GM19240 (cell line): ENCODE data around the gene SH3GL3.

ENCODE experiments used
- DNase-seq: peaks from one replicate; pipeline ENCODE4 v3.0.0; 2011; ENCODE audit warnings: low spot score; ENCODE audit not compliant: insufficient read length

Gene SH3GL3

DNA sequence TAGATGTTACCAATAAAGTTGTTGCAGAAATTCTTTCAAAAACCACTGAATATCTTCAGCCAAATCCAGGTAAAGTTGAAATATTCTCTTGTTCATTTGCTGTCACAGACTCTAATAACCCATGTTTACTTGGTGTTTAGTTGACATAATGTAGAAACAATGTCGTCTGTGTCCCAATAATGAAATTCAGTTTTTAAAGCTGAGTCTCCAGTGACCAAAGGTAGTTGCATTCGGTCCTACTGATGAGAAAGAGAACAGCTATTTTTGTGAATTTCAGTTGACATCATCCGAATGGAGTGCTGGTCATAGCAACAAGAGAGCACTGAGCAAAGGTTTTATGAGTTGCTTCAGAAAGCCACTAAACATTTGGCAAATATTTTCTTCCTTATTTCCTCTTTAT, 118.0 kb downstream of the SH3GL3 start:
- no peak for DNase-seq

- DNase-seq: no peak
Observed at GRCh38 chr15:83565553-83566159, 118.5 kb downstream of the SH3GL3 start.

DNA sequence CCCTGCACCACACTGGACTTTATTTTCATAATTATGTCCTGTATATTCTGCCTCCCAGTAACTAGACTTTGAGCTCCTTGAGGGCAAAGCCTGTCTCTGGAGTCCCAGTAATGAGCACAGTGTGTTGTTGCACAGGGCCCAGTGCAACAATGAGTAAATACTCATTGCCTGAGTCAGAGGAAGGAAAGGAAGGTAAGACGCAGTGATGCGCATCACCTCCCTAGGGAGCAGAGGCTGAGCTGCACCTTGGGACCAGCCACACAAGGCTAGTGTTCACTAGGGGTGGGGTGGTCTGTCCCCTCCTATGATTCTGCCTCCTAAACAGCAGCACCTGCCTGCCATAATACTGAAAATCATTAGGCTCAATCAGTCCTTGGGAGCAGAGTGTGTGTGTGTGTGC, 120.2 kb downstream of the SH3GL3 start:
- DNase-seq: no peak

DNA sequence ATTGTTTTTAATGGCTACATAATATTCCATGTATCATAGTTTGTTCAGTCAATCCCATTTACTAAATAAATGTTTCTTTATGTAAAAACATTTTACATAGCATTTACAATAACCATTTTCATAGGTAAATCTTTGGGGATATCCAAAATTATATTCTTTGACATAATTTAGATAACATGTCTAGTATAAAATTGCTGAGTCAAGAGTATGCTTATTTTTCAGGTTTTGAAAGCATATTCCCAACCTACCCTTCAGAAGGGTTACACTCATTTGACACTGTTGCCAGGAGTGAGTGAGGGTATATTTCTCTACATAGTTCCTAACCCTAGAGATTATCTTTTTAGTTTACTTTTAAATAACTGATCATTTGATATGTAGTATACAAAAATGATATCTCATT, 122.2 kb downstream of the SH3GL3 start:
- no peak for DNase-seq

- no peak for DNase-seq
Observed at GRCh38 chr15:83570756-83571155, 123.6 kb downstream of the SH3GL3 start.

DNA sequence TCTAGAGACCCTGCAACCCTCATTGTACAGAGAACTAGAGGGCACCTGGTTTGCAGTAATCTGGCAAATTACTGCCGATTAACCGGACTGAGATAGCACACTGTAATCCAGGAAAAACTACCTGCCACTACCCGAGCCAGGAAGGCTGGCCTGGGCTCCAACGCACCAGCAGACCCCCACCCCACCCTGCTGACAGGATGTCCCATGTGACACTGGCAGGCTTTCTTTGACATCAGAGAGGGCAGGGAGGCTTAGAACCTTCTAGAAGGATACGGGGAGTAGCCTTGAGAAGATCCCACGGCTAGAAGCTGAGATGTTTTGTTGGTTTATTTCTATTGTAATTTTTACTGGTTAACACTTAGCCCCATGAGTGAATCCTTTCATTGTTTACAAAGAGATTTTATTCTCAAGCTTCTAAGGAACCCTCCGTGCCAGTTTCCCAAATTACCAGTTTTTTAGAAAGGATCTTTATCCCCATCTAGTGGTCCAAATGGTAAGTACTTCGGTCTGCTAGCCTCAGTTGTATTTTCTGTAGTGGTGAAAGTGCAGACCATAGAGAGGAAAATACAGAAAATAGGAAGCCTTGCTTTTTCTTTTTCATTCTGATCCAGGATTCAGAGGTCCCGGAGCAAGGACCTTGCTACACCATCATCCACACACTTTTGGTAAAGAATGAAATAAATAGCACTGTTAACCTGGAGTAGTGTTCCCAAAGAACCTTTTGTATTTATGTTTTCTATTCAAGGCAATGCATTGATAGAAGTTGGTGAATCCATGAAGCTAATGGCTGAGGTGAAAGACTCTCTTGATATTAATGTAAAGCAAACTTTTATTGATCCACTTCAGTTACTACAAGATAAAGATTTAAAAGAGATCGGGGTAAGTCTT, 124.9 kb downstream of the SH3GL3 start:
- DNase-seq: no peak

- DNase-seq: no peak
Observed at GRCh38 chr15:83574345-83574744, 127.2 kb downstream of the SH3GL3 start.

DNA sequence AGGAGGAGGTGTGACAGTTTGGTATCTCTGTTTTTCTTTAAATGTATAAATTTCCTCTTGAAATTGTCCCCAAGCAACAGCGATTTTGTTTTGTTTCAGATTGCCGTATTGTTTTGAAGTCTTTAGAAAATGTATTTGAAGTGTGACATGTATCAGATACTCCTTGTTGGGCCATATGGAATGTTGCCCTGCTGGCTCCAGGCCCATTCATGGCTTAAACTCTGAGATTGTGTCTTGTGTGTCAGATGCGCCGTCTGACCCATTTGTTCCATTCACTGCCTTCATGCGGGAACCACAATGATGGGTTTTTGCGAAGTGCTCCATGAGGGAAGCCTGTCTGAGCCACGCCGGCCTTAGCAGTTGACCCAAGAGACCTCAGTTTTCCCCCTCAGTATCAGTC, 131.6 kb downstream of the SH3GL3 start:
- DNase-seq: no peak

GRCh38 chr15:83581381-83581780, 134.2 kb downstream of the SH3GL3 start:
- DNase-seq: no peak

- DNase-seq: no peak
Observed at GRCh38 chr15:83582381-83582780, 135.2 kb downstream of the SH3GL3 start.

DNA sequence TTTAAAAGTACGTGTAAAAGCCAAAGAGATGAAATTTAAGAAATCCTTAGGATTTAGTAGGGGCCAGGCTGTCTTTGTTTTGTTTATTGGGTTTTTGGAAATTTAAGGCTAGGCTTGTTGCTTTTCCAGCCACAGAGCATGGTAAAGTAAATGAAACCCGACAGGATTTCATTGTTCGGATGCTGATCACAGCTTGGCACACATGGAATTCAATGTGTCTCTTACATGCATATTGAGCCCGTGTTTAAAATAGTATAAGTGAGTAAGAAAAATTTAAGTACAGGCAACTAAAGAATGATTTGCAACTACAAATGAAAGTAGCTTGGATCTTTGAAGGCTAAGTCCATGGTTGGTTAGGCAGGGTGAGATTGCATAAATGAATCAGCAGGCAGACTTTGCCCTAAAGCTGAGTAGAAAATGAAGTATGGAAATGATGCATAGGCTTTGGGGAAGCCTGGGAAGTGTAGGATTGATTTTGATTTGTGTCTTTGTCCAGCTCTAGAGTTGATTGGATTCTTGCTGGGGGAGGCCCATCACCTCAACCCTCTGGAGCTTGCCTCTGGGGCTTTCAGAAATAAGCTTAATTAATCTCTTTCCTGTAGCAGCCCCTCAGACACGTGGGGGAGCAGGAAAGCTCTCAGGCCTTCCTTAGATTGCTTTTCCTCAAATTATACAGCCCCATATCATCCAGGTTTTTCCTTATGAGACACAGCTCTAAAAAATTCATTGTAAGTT, 138.6 kb downstream of the SH3GL3 start:
- no peak for DNase-seq

DNA sequence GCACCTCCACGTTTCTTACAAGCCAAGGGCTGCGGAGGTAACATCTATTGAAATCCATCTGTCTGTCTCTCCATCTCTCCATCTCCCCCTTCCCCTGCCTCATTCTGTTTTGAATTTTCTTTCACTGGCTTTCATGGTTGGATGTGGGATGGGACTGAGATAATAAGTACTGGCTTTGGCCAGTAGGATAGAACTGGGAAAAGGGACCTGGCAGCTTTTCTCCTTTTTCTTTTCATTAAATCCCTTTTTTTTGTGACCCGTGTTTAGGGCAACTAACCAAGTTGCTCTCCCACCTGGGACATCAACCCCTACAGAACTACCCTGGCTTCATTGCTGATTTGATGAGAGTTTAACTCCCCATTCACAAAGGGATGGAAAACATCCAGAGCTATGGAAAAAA, 139.9 kb downstream of the SH3GL3 start:
- DNase-seq: no peak

- DNase-seq: no peak
Observed at GRCh38 chr15:83588441-83588840, 141.3 kb downstream of the SH3GL3 start.

- DNase-seq: no peak
Observed at GRCh38 chr15:83592370-83593040, 145.4 kb downstream of the SH3GL3 start.

DNA sequence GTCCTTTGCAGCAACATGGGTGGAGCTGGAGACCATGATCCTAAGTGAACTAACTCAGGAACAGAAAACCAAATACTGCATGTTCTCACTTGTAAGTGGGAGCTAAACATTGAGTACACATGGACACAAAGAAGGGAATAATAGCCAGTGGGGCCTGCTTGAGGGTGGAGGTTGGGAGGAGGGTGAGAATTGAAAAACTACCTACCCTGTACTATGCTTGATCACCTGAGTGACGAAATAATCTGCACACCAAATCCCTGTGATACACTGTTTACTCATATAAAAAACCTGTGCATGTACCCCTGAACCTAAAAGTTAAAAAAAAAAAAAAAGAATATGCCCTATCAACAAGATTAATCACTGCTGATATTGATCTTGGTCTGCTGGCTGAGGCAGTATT, 148.1 kb downstream of the SH3GL3 start:
- DNase-seq: no peak

DNA sequence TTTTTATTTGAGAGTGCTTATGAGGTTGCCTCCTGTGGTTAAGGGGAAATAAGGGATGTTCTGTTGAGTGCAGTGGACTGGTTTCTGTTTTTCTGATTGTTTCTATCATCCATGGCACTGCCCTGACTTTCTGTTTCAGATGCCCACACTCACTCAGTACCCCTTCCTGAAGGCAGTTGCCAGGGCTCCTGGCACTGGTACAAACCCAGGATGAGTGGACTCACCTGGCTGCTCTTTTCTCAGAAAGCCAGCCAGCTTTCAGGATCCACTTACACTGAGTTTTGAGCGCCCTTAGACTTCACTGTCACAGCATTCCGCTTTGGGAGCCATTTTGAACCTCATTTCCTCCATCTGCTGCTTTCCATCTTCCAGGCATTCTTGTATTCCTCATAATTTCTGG, 150.9 kb downstream of the SH3GL3 start:
- DNase-seq: no peak

DNA sequence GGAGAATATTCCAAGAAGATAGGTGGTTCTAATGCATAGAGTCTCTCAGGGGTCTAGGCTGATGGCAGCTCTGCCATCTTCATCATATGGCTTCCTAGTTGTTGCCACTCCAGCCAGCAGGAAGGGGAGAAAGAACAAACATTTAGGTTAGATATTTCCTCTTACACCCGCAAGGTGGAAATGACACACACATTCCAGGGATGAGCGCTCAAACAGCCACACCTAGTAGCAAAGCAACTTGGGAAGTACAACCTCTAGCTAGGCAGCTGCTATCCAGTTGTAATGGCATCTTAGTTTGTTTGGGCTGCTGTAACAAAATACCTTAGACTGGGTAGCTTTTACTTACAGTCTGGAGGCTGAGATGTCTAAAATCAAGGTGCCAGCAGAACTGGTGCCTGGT, 154.9 kb downstream of the SH3GL3 start:
- DNase-seq: no peak

GRCh38 chr15:83604549-83604948, 157.4 kb downstream of the SH3GL3 start:
- no peak for DNase-seq

- DNase-seq: no peak
Observed at GRCh38 chr15:83605111-83605945, 158.2 kb downstream of the SH3GL3 start.

GRCh38 chr15:83610132-83610531, 163.0 kb downstream of the SH3GL3 start:
- DNase-seq: no peak
